SK-N-SH (cell line): ENCODE results near the gene PARD3. TPM values are rescaled to one million over a fixed set of nuclear protein-coding genes. Genes with fewer than 3 reads are reported as not detected.

Source experiments
- CTCF ChIA-PET: fragments of 300-600, 350-600 bp; formaldehyde crosslinking; extraction: SDS; loops from one replicate; lab custom pipeline; 2021; lab: Yijun Ruan, JAX
- POLR2A ChIA-PET: fragments of 350-600 bp; sonication (Branson Sonifier 250); formaldehyde crosslinking; extraction: SDS; loops from one replicate; lab custom pipeline; 2020; ENCODE audit warnings: antibody characterized with exemption, inconsistent platforms; lab: Yijun Ruan, JAX
- DNase-seq: peaks from one replicate; pipeline ENCODE4 v3.0.0; 2012
- H2AFZ ChIP-seq: fragments of 200-600 bp; sonication (generic); 2 replicates; pipeline ENCODE4 v1.8.1; 2016; ENCODE audit warnings: antibody characterized with exemption, mild to moderate bottlenecking, low read depth
- H3F3A ChIP-seq: fragments of 200-600 bp; sonication (generic); replicated peaks from 2 replicates; pipeline ENCODE3; 2016; ENCODE audit warnings: antibody characterized with exemption, mild to moderate bottlenecking; ENCODE audit not compliant: insufficient read depth
- H3K27ac ChIP-seq, 2 experiments: fragments of 200-500 bp in 1 of 2; fragments of 200-600 bp in 1 of 2; sonication (Bioruptor generic) in 1 of 2; sonication (generic), shearing (Covaris generic) in 1 of 2; 2 replicates each; pipeline versions ENCODE4 v1.5.1 to v1.6.1; 2014 to 2016; ENCODE audit warnings: low read depth in 2 of 2, inconsistent platforms in 1 of 2, low read length in 1 of 2, mild to moderate bottlenecking in 1 of 2, mixed read lengths in 1 of 2
- H3K27me3 ChIP-seq: fragments of 200-600 bp; sonication (generic), shearing (Covaris generic); 2 replicates; pipeline ENCODE4 v1.6.1; 2016; ENCODE audit warnings: mixed run types; ENCODE audit not compliant: insufficient read depth
- H3K36me3 ChIP-seq, 2 experiments: fragments of 200-500 bp in 1 of 2; fragments of 200-600 bp in 1 of 2; sonication (Bioruptor generic) in 1 of 2; sonication (generic) in 1 of 2; replicated peaks in 1 of 2; 2 replicates each; pipeline versions ENCODE3 to v1.5.1; 2014 to 2016; ENCODE audit warnings: low read length in 1 of 2, mild to moderate bottlenecking in 1 of 2; ENCODE audit not compliant: insufficient read depth in 2 of 2, control insufficient read depth in 1 of 2
- H3K4me1 ChIP-seq, 2 experiments: fragments of 200-500 bp in 1 of 2; fragments of 200-600 bp in 1 of 2; sonication (Bioruptor generic) in 1 of 2; sonication (generic), shearing (Covaris generic) in 1 of 2; 2 replicates each; pipeline versions ENCODE4 v1.5.1 to v1.6.1; 2014 to 2016; ENCODE audit warnings: low read depth in 1 of 2, low read length in 1 of 2, mixed run types in 1 of 2; ENCODE audit not compliant: insufficient read depth in 2 of 2, control insufficient read depth in 1 of 2
- H3K4me2 ChIP-seq: fragments of 200-600 bp; sonication (generic), shearing (Covaris generic); 2 replicates; pipeline ENCODE4 v1.6.1; 2017; ENCODE audit warnings: mixed run types
- H3K4me3 ChIP-seq, 2 experiments: fragments of 200-500 bp in 1 of 2; fragments of 200-600 bp in 1 of 2; sonication (Bioruptor generic) in 1 of 2; sonication (generic), shearing (Covaris generic) in 1 of 2; 2 replicates each; pipeline versions ENCODE4 v1.5.1 to v1.8.1; 2014 to 2016; ENCODE audit warnings: low read depth in 2 of 2, inconsistent platforms in 1 of 2, low read length in 1 of 2, mild to moderate bottlenecking in 1 of 2, mixed read lengths in 1 of 2, moderate library complexity in 1 of 2
- H3K79me2 ChIP-seq: fragments of 200-600 bp; sonication (generic); 2 replicates; pipeline ENCODE4 v1.8.1; 2017; ENCODE audit warnings: mild to moderate bottlenecking; ENCODE audit not compliant: insufficient read depth
- H3K9ac ChIP-seq: fragments of 200-600 bp; sonication (generic); 2 replicates; pipeline ENCODE4 v1.6.1; 2017; ENCODE audit warnings: mixed run types
- H3K9me2 ChIP-seq: fragments of 200-600 bp; sonication (generic); 2 replicates; pipeline ENCODE4 v1.6.1; 2017; ENCODE audit warnings: mixed run types
- H3K9me3 ChIP-seq: fragments of 200-600 bp; sonication (generic); 2 replicates; pipeline ENCODE4 v1.6.1; 2017; ENCODE audit warnings: mixed run types, mild to moderate bottlenecking, moderate library complexity
- H4K20me1 ChIP-seq: fragments of 200-600 bp; sonication (generic); 2 replicates; pipeline ENCODE4 v1.6.1; 2017; ENCODE audit warnings: mild to moderate bottlenecking, mixed run types; ENCODE audit not compliant: insufficient read depth
- ELF1 ChIP-seq: IDR thresholded peaks from 2 replicates; pipeline ENCODE4 v1.4.0; 2012
- EZH2phosphoT487 ChIP-seq: fragments of 200-600 bp; sonication (generic); IDR thresholded peaks from 2 replicates; pipeline ENCODE4 v1.6.1; 2017; ENCODE audit warnings: low read depth, mixed run types, mild to moderate bottlenecking, antibody characterized with exemption, moderate library complexity, borderline replicate concordance
- FOSL2 ChIP-seq: IDR thresholded peaks from 2 replicates; pipeline ENCODE4 v1.4.0; 2012; ENCODE audit warnings: low read depth, mild to moderate bottlenecking, moderate library complexity, borderline replicate concordance
- FOXJ3 ChIP-seq: sonication (generic); formaldehyde crosslinking; IDR thresholded peaks from 2 replicates; pipeline ENCODE4 v1.5.1; 2020; ENCODE audit warnings: mild to moderate bottlenecking, missing genetic modification reagents
- GATA2 ChIP-seq: sonication (generic); formaldehyde crosslinking; IDR thresholded peaks from 2 replicates; pipeline ENCODE4 v1.5.0; 2020; ENCODE audit warnings: mild to moderate bottlenecking, missing genetic modification reagents
- MXI1 ChIP-seq: IDR thresholded peaks from 2 replicates; pipeline ENCODE4 v1.6.1; 2012; ENCODE audit warnings: mild to moderate bottlenecking, low read depth, low read length, improper control_type of control experiment
- NFIC ChIP-seq: IDR thresholded peaks from 2 replicates; pipeline ENCODE4 v1.4.0; 2012; ENCODE audit warnings: borderline replicate concordance
- POLR2AphosphoS5 ChIP-seq: IDR thresholded peaks from 2 replicates; pipeline ENCODE4 v1.6.1; 2012; ENCODE audit warnings: low read depth, low read length
- TEAD4 ChIP-seq: IDR thresholded peaks from 2 replicates; pipeline ENCODE4 v1.4.0; 2012; ENCODE audit warnings: mild to moderate bottlenecking, borderline replicate concordance; ENCODE audit not compliant: insufficient read depth
- YY1 ChIP-seq: IDR thresholded peaks from 2 replicates; pipeline ENCODE4 v1.4.0; 2012; ENCODE audit warnings: low read depth, mild to moderate bottlenecking
- WGBS: methylation state at CpG from one replicate; pipeline ENCODE4 v1.1.6; 2017; ENCODE audit warnings: low lambda C conversion rate; 5-methylcytosine and 5-hydroxymethylcytosine counted together
- polyA plus RNA-seq, 3 experiments: library from polyadenylated mRNA; depleted of rRNA; stranded (reverse); fragments of >200 nt; gene quantifications; 2 replicates each; pipeline ENCODE4 v1.2.3, GENCODE V29; 2012
- TF ChIP-seq, protein P1 (sequence below): fragments of 150-350 bp; IDR thresholded peaks from 2 replicates; pipeline ENCODE4 v1.6.1; 2016; ENCODE audit warnings: mild to moderate bottlenecking, low read depth, low read length
- TF ChIP-seq, protein P2 (sequence below): IDR thresholded peaks from 2 replicates; pipeline ENCODE4 v1.6.1; 2012; ENCODE audit warnings: mild to moderate bottlenecking, low read depth, low read length, moderate library complexity
- TF ChIP-seq, protein P3 (sequence below): IDR thresholded peaks from 2 replicates; pipeline ENCODE4; 2012
- TF ChIP-seq, protein P4 (sequence below): IDR thresholded peaks from 2 replicates; pipeline ENCODE4 v1.4.0; 2012; ENCODE audit warnings: low read depth, borderline replicate concordance
- TF ChIP-seq, protein P5 (sequence below): fragments of 200-600 bp; sonication (generic); IDR thresholded peaks from 2 replicates; pipeline ENCODE4 v1.6.1; 2017; ENCODE audit warnings: antibody characterized with exemption, mild to moderate bottlenecking, moderate library complexity

PARD3 gene
- polyA plus RNA-seq, 1 of the 3 experiments (the other 2 are of a cell fraction) = 29.4 TPM

DNA sequence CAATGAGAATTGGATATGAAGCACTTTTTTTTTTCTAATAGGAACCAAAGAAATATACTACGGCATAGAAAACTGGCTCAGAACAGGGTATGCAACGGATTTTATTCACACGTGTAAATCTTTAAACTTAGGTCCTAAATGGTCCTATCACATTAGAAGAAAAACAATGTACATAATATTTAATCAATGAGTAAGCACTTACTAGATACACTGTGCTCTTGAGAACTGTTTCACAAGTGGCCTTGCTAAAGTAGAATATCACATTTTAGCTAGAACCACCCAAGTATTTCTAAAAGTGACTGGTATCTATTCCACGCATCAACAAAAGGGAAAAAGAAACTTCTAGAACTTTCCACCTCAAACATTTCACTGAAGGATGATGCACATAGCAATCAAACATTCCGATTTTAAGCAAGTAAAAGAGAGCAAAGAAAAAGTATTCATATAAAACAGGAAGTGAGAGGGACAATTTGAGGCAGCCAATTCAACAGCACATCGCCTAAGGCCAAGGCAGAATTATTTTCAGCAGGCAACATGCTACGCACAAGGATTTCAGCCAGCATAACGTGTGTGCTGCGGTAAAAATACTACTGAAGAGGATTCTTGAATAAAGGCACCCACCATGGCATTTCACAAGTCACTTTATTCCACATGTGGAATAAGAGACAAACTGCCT lies 55.8 kb downstream of the PARD3 start:
- TF ChIP-seq, protein P1, sequence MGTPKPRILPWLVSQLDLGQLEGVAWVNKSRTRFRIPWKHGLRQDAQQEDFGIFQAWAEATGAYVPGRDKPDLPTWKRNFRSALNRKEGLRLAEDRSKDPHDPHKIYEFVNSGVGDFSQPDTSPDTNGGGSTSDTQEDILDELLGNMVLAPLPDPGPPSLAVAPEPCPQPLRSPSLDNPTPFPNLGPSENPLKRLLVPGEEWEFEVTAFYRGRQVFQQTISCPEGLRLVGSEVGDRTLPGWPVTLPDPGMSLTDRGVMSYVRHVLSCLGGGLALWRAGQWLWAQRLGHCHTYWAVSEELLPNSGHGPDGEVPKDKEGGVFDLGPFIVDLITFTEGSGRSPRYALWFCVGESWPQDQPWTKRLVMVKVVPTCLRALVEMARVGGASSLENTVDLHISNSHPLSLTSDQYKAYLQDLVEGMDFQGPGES = no peak
- TF ChIP-seq, protein P2, sequence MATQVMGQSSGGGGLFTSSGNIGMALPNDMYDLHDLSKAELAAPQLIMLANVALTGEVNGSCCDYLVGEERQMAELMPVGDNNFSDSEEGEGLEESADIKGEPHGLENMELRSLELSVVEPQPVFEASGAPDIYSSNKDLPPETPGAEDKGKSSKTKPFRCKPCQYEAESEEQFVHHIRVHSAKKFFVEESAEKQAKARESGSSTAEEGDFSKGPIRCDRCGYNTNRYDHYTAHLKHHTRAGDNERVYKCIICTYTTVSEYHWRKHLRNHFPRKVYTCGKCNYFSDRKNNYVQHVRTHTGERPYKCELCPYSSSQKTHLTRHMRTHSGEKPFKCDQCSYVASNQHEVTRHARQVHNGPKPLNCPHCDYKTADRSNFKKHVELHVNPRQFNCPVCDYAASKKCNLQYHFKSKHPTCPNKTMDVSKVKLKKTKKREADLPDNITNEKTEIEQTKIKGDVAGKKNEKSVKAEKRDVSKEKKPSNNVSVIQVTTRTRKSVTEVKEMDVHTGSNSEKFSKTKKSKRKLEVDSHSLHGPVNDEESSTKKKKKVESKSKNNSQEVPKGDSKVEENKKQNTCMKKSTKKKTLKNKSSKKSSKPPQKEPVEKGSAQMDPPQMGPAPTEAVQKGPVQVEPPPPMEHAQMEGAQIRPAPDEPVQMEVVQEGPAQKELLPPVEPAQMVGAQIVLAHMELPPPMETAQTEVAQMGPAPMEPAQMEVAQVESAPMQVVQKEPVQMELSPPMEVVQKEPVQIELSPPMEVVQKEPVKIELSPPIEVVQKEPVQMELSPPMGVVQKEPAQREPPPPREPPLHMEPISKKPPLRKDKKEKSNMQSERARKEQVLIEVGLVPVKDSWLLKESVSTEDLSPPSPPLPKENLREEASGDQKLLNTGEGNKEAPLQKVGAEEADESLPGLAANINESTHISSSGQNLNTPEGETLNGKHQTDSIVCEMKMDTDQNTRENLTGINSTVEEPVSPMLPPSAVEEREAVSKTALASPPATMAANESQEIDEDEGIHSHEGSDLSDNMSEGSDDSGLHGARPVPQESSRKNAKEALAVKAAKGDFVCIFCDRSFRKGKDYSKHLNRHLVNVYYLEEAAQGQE = no peak
- TF ChIP-seq EZH2phosphoT487 (no peak), FOSL2 (no peak), ELF1 (no peak), GATA2 (no peak), YY1 (no peak), MXI1 (no peak), TEAD4 (no peak), NFIC (no peak), POLR2AphosphoS5 (no peak), FOXJ3 (CRISPR knock-in tag) (no peak)
- TF ChIP-seq, protein P3, sequence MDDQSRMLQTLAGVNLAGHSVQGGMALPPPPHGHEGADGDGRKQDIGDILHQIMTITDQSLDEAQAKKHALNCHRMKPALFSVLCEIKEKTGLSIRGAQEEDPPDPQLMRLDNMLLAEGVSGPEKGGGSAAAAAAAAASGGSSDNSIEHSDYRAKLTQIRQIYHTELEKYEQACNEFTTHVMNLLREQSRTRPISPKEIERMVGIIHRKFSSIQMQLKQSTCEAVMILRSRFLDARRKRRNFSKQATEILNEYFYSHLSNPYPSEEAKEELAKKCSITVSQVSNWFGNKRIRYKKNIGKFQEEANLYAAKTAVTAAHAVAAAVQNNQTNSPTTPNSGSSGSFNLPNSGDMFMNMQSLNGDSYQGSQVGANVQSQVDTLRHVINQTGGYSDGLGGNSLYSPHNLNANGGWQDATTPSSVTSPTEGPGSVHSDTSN = no peak
- TF ChIP-seq, protein P4, sequence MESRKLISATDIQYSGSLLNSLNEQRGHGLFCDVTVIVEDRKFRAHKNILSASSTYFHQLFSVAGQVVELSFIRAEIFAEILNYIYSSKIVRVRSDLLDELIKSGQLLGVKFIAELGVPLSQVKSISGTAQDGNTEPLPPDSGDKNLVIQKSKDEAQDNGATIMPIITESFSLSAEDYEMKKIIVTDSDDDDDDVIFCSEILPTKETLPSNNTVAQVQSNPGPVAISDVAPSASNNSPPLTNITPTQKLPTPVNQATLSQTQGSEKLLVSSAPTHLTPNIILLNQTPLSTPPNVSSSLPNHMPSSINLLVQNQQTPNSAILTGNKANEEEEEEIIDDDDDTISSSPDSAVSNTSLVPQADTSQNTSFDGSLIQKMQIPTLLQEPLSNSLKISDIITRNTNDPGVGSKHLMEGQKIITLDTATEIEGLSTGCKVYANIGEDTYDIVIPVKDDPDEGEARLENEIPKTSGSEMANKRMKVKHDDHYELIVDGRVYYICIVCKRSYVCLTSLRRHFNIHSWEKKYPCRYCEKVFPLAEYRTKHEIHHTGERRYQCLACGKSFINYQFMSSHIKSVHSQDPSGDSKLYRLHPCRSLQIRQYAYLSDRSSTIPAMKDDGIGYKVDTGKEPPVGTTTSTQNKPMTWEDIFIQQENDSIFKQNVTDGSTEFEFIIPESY = no peak
- TF ChIP-seq, protein P5, sequence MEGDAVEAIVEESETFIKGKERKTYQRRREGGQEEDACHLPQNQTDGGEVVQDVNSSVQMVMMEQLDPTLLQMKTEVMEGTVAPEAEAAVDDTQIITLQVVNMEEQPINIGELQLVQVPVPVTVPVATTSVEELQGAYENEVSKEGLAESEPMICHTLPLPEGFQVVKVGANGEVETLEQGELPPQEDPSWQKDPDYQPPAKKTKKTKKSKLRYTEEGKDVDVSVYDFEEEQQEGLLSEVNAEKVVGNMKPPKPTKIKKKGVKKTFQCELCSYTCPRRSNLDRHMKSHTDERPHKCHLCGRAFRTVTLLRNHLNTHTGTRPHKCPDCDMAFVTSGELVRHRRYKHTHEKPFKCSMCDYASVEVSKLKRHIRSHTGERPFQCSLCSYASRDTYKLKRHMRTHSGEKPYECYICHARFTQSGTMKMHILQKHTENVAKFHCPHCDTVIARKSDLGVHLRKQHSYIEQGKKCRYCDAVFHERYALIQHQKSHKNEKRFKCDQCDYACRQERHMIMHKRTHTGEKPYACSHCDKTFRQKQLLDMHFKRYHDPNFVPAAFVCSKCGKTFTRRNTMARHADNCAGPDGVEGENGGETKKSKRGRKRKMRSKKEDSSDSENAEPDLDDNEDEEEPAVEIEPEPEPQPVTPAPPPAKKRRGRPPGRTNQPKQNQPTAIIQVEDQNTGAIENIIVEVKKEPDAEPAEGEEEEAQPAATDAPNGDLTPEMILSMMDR = no peak
- 87% methylated on average over 9 of the region's 9 CpGs for WGBS
- Histone ChIP-seq H2AFZ (no peak overlapping the region), H3K9me3 (no peaks in the 10 kb centered on the region), H3K9me2 (no peaks in the 10 kb centered on the region), H3K27me3 (no peaks in the 10 kb centered on the region), H3K4me1 (peaks cover 12 to 23% of the 10 kb centered on the region in 2 experiments; a peak in 3 of 4 replicates), H4K20me1 (peaks cover 14% of the 10 kb centered on the region; the same call in 1 of the 2 replicates), H3K27ac (peak overlapping the region in 1 of 2 experiments; percentile 86; a peak in 2 of 4 replicates), H3K4me2 (no peak overlapping the region), H3K79me2 (peaks cover 79% of the 10 kb centered on the region), H3K4me3 (no peak overlapping the region), H3K36me3 (no peaks in the 10 kb centered on the region), H3F3A (peaks cover 35% of the 10 kb centered on the region), H3K9ac (no peak overlapping the region)
- ChIA-PET POLR2A (no interaction called here), CTCF (interaction anchor here (1.0 kb wide), 1 partner anchor 11 kb away, joined by 3 read pairs; no protein-coding TSS in a partner anchor)
- no peak for DNase-seq
